B cell (primary cell): ENCODE data around the gene CTDSPL2. TPM values are rescaled to one million over a fixed set of nuclear protein-coding genes. Genes with fewer than 3 reads are reported as not detected.
A peak's percentile ranks its signal among the peaks of the same experiment; 100 is the strongest.
"Not testable (repeated sequence)": the region's sequence is repeated elsewhere in the genome, so short reads cannot be mapped to it uniquely, and the experiment has no call there.

Experiments used
- ATAC-seq: fragments of 200-7000 bp; cut with Tn5 transposase; one replicate; pipeline ENCODE4 v1.10.0; 2021; ENCODE audit warnings: low read depth, mild to moderate bottlenecking, moderate number of reproducible peaks, moderate library complexity
- CTCF ChIA-PET: fragments of 350-600 bp; sonication (Branson Sonifier 250); formaldehyde crosslinking; loops from one replicate; lab custom pipeline; 2021; ENCODE audit warnings: antibody characterized with exemption, inconsistent platforms; lab: Charles Lee
- POLR2A ChIA-PET: fragments of 350-600 bp; sonication (Branson Sonifier 250); formaldehyde crosslinking; loops from one replicate; lab custom pipeline; 2021; ENCODE audit warnings: antibody characterized with exemption; lab: Charles Lee
- DNase-seq: peaks from one replicate; pipeline ENCODE4 v3.0.0; 2013
- H2AFZ ChIP-seq: 2 replicates; pipeline ENCODE4 v1.6.1; 2012; ENCODE audit warnings: mild to moderate bottlenecking, low read depth, low read length; ENCODE audit not compliant: insufficient read depth, poor library complexity, severe bottlenecking
- H3K27ac ChIP-seq, 2 donors: 1 replicate in 1 of 2; 2 replicates in 1 of 2; pipeline ENCODE4 v1.5.1; 2012 to 2013; ENCODE audit warnings: low read length in 2 of 2, mild to moderate bottlenecking in 2 of 2, moderate library complexity in 1 of 2
- H3K27me3 ChIP-seq, 4 experiments: fragments of 200-600 bp in 1 of 4; sonication (generic) in 1 of 4; replicated peaks in 1 of 4; 1 replicate in 2 of 4; 2 replicates in 2 of 4; pipeline versions ENCODE4 v1.6.1 to v1.7.0; 2013 to 2016; ENCODE audit warnings: low read length in 3 of 4, mild to moderate bottlenecking in 2 of 4, mixed read lengths in 1 of 4, moderate library complexity in 1 of 4; ENCODE audit not compliant: insufficient read depth in 4 of 4, control insufficient read depth in 3 of 4; ENCODE audit errors: control extremely low read depth in 1 of 4
- H3K36me3 ChIP-seq, 2 experiments: replicated peaks in 1 of 2; 1 replicate in 1 of 2; 2 replicates in 1 of 2; pipeline versions ENCODE4 v1.6.1 to v1.7.1; 2013; ENCODE audit warnings: low read length in 1 of 2; ENCODE audit not compliant: insufficient read depth in 2 of 2, control insufficient read depth in 1 of 2; ENCODE audit errors: control extremely low read depth in 1 of 2, extremely low read depth in 1 of 2
- H3K4me1 ChIP-seq, 2 donors: fragments of 200-600 bp in 1 of 2; sonication (generic) in 1 of 2; 1 replicate in 1 of 2; 2 replicates in 1 of 2; pipeline versions ENCODE4 v1.5.1 to v1.6.1; 2013 to 2017; ENCODE audit warnings: low read length in 2 of 2; ENCODE audit not compliant: control insufficient read depth in 2 of 2, insufficient read depth in 2 of 2
- H3K4me2 ChIP-seq: replicated peaks from 2 replicates; pipeline ENCODE3; 2012; ENCODE audit warnings: mild to moderate bottlenecking, low read depth, low read length; ENCODE audit not compliant: poor library complexity, severe bottlenecking
- H3K4me3 ChIP-seq, 5 experiments: fragments of 200-600 bp in 1 of 5; sonication (generic) in 1 of 5; 1 replicate in 3 of 5; 2 replicates in 2 of 5; pipeline versions ENCODE4 v1.5.1 to v1.7.0; 2011 to 2016; ENCODE audit warnings: low read length in 4 of 5, mild to moderate bottlenecking in 4 of 5, low read depth in 2 of 5, control low read depth in 1 of 5, moderate library complexity in 1 of 5; ENCODE audit not compliant: insufficient read depth in 1 of 5; ENCODE audit errors: control extremely low read depth in 1 of 5, extremely low read depth in 1 of 5
- H3K79me2 ChIP-seq: fragments of 200-600 bp; sonication (generic); one replicate; pipeline ENCODE4 v1.6.0; 2016; ENCODE audit warnings: low read length; ENCODE audit not compliant: control insufficient read depth, insufficient read depth
- H3K9ac ChIP-seq: fragments of 200-600 bp; sonication (generic); 2 replicates; pipeline ENCODE4 v1.6.1; 2017; ENCODE audit warnings: mild to moderate bottlenecking, low read length, moderate library complexity
- H3K9me3 ChIP-seq, 3 donors: one replicate each; pipeline versions ENCODE4 v1.6.1 to v1.7.1; 2013; ENCODE audit warnings: low read length in 2 of 3; ENCODE audit not compliant: control insufficient read depth in 2 of 3, insufficient read depth in 1 of 3; ENCODE audit errors: control extremely low read depth in 1 of 3
- H4K20me1 ChIP-seq: 2 replicates; pipeline ENCODE4 v1.6.0; 2012; ENCODE audit warnings: mild to moderate bottlenecking, low read length; ENCODE audit not compliant: insufficient read depth, control insufficient read depth, poor library complexity, severe bottlenecking
- H3K27ac Mint-ChIP-seq: one replicate; pipeline ENCODE4 v1.8.0; 2021; ENCODE audit warnings: mixed read lengths
- H3K27me3 Mint-ChIP-seq: one replicate; pipeline ENCODE4 v1.8.0; 2021; ENCODE audit warnings: mixed read lengths
- H3K4me1 Mint-ChIP-seq: one replicate; pipeline ENCODE4 v1.8.0; 2021; ENCODE audit warnings: mixed read lengths
- H3K4me3 Mint-ChIP-seq: one replicate; pipeline ENCODE4 v1.8.0; 2021; ENCODE audit warnings: mixed read lengths
- H3K9me3 Mint-ChIP-seq: one replicate; pipeline ENCODE4 v1.8.0; 2022; ENCODE audit warnings: mixed read lengths; ENCODE audit not compliant: insufficient read depth
- CTCF ChIP-seq: fragments of 200-600 bp; IDR thresholded peaks from one replicate; pipeline ENCODE4 v1.8.0; 2022; ENCODE audit warnings: antibody characterized with exemption, mild to moderate bottlenecking
- EZH2 ChIP-seq: IDR thresholded peaks from 2 replicates; pipeline ENCODE4 v1.6.1; 2012; ENCODE audit warnings: borderline replicate concordance, low read depth, mild to moderate bottlenecking, moderate library complexity, low read length; ENCODE audit not compliant: insufficient read depth, poor library complexity, severe bottlenecking
- WGBS: methylation state at CpG from one replicate; pipeline ENCODE4 v1.1.5; 2013; ENCODE audit warnings: missing lambda C conversion rate; ENCODE audit not compliant: insufficient coverage; 5-methylcytosine and 5-hydroxymethylcytosine counted together
- intact Hi-C: fragments of 100-400 bp; cut with micrococcal nuclease; formaldehyde crosslinking; loops from one replicate; pipeline ENCODE4 v1.10.0; 2022
- polyA plus RNA-seq: library from polyadenylated mRNA; depleted of rRNA; stranded (reverse); fragments of >200 nt; gene quantifications from 2 replicates; pipeline ENCODE4 v1.2.3, GENCODE V29; 2012
- total RNA-seq, 2 donors: library from RNA; stranded (reverse); fragments of 120-200 nt in 1 of 2; gene quantifications; 1 replicate in 1 of 2; 2 replicates in 1 of 2; pipeline versions ENCODE4 v1.2.3 to v1.2.4, GENCODE V29; 2013 to 2022

CTDSPL2 gene
- total and polyA plus RNA-seq, 2 donors (not counting 1 experiment from before 2014, with no cell fraction given): 17.8 to 84.1 TPM

- WGBS: 71% methylated on average over 1 of the region's 5 CpGs
- intact Hi-C loops: no loop called here
- Mint-ChIP-seq H3K9me3 (no peaks in the 10 kb centered on the region), H3K27me3 (no peaks in the 10 kb centered on the region), H3K4me3 (peak overlapping the region; percentile 29), H3K27ac (peak overlapping the region; percentile 41), H3K4me1 (peaks cover 48% of the 10 kb centered on the region)
- no peaks in the 10 kb centered on the region for H3K27me3 ChIP-seq
- TF ChIP-seq CTCF (peak; percentile 21), EZH2 (no peak)
- H3K27ac ChIP-seq: peak overlapping the region in 1 of 2 donors; percentile 20
- POLR2A ChIA-PET: interaction anchor here (0.6 to 1.3 kb wide), 2 partner anchors 9 to 24 kb away, joined by 3 to 4 read pairs; no protein-coding TSS in a partner anchor
- H2AFZ ChIP-seq: no peak overlapping the region
- peaks cover 11 to 14% of the 10 kb centered on the region in 2 donors for H3K4me1 ChIP-seq
- peak; percentile 17 for ATAC-seq
- H3K4me3 ChIP-seq: no peak overlapping the region
- DNase-seq: peak; percentile 30
- H3K79me2 ChIP-seq: peaks cover 76% of the 10 kb centered on the region
- H3K9me3 ChIP-seq: no peaks in the 10 kb centered on the region
- CTCF ChIA-PET: interaction anchor here (1.0 to 2.0 kb wide), 5 partner anchors 9 to 39 kb away, joined by 3 to 12 read pairs (median 6); partner anchors contain the start of gene EIF3J
- peaks cover 61% of the 10 kb centered on the region for H4K20me1 ChIP-seq
- peaks cover 0 to 22% of the 10 kb centered on the region in 2 experiments for H3K36me3 ChIP-seq
- no peak overlapping the region for H3K4me2 ChIP-seq
- H3K9ac ChIP-seq: no peak overlapping the region
These were observed 118.7 kb downstream of the CTDSPL2 start for GRCh38 chr15:44545913-44546802.

GRCh38 chr15:44549152-44549551 lies 121.7 kb downstream of the CTDSPL2 start:
- peaks cover 67% of the 10 kb centered on the region for H3K79me2 ChIP-seq
- H3K9me3 Mint-ChIP-seq, H2AFZ ChIP-seq, H3K4me2 ChIP-seq, H3K9ac ChIP-seq, H3K27me3 ChIP-seq, H3K4me3 ChIP-seq, H3K27me3 Mint-ChIP-seq, H3K9me3 ChIP-seq, DNase-seq, H3K27ac ChIP-seq, ATAC-seq, intact Hi-C loops, H3K4me3 Mint-ChIP-seq: not testable (repeated sequence)
- peaks cover 6 to 36% of the 10 kb centered on the region in 2 experiments for H3K36me3 ChIP-seq
- WGBS: 98% methylated on average over 6 of the region's 9 CpGs
- peaks cover 9 to 12% of the 10 kb centered on the region in 2 donors for H3K4me1 ChIP-seq
- Mint-ChIP-seq H3K27ac (peak overlapping the region; percentile 41), H3K4me1 (peaks cover 27% of the 10 kb centered on the region)
- POLR2A ChIA-PET: interaction anchor here (0.7 kb wide), 1 partner anchor 93 kb away, joined by 6 read pairs; no protein-coding TSS in a partner anchor
- peaks cover 42% of the 10 kb centered on the region for H4K20me1 ChIP-seq
- CTCF ChIA-PET: interaction anchor here (0.6 to 1.4 kb wide), 2 partner anchors 10 to 1037 kb away, joined by 3 read pairs; no protein-coding TSS in a partner anchor
